Fibroblast of mammary gland (primary cell): Measurements from ENCODE around the gene ENTHD1.

Experiments used
- DNase-seq: peaks from one replicate; pipeline ENCODE4 v3.0.0-alpha.2; 2010; ENCODE audit warnings: low read depth
- H3K4me3 ChIP-seq: 2 replicates; pipeline ENCODE4 v1.5.1; 2011; ENCODE audit warnings: low read depth, mild to moderate bottlenecking, low read length, moderate library complexity; ENCODE audit not compliant: control insufficient read depth
- TF ChIP-seq, protein P1 (sequence below): conservative IDR thresholded peaks from 2 replicates; pipeline ENCODE4 v1.5.1; 2011; ENCODE audit warnings: low read depth, low read length, inconsistent platforms; ENCODE audit not compliant: control insufficient read depth, insufficient read depth

ENTHD1 gene

DNA sequence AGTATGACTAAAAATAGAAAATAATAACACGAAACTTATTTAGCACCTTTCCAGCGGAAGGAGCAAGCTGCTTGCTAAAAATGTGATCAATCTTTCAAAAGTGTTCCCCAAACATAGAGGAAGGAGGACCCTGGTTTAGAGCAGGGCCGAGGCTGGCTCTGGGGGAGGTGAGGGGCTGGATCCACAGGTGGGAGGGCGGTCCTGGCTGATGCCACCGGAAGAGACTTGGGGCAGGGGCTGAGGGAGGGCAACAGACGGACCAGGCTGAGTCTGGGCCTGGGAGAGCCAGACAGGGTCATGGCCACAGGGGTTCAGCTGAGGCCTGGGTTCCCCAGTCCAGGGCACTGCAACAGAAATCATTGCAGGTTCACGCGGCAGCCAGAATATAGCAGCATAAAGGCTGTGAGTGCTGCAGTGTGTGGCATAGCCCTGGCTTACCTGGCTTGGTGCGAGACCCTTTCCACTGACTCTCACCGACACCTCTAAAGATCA lies 179.7 kb downstream of the ENTHD1 start:
- no peak for DNase-seq
- no peak overlapping the region for H3K4me3 ChIP-seq
- TF ChIP-seq, protein P1, sequence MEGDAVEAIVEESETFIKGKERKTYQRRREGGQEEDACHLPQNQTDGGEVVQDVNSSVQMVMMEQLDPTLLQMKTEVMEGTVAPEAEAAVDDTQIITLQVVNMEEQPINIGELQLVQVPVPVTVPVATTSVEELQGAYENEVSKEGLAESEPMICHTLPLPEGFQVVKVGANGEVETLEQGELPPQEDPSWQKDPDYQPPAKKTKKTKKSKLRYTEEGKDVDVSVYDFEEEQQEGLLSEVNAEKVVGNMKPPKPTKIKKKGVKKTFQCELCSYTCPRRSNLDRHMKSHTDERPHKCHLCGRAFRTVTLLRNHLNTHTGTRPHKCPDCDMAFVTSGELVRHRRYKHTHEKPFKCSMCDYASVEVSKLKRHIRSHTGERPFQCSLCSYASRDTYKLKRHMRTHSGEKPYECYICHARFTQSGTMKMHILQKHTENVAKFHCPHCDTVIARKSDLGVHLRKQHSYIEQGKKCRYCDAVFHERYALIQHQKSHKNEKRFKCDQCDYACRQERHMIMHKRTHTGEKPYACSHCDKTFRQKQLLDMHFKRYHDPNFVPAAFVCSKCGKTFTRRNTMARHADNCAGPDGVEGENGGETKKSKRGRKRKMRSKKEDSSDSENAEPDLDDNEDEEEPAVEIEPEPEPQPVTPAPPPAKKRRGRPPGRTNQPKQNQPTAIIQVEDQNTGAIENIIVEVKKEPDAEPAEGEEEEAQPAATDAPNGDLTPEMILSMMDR, result no peak

DNA sequence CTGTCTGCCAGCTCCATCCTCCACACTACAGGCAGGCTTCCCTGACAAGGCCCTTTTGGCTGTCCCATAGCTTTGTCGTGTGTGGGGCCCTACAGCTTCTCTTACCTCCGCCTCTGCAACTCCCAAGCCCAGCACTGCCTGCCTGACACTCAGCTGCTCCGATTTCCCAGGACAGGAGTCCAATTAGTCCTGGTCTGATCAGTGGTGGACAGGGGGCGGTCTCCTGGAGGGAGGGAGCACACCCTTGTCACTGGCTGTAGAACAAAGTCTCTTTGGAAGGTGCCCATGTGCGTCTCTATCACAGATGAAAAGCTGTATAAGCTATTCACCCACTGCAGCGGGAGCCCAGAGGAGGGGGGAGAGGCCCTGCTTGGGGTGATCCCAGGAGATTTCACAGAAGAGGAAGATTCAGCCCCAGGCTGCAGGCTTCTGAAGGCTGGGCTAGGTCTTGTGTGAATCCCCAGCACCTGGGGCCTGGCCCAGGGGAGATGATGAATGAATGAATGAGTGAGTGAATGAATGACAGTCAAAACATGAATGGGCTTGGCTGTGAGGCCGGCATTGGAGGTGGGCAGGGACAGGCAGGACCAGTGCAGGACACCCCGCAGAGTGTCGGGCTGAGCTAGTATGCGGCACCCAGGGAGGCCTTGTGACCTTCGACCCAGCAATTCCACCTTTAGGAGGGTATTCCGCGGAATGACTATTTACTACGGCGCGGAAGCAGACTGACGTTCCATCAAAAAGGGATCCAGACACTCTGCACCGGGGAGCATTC lies 180.6 kb downstream of the ENTHD1 start:
- TF ChIP-seq, protein P1, result no peak
- DNase-seq, result no peak
- H3K4me3 ChIP-seq, result no peak overlapping the region

DNA sequence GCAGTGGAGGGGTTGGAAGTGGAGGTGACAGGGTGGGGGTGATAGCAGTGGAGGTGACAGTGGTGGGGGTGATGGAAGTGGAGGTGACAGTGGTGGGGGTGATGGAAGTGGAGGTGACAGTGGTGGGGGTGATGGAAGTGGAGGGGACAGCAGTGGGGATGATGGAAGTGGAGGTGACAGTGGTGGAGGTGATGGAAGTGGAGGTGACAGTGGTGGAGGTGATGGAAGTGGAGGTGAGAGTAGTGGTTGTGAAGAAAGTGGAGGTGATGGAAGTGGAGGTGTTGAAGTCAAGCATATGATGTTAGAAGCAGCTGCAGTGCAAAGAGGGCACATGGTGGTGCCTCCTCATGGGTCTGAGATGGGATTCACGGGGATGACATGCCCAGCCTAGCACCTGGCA lies 181.5 kb downstream of the ENTHD1 start:
- TF ChIP-seq, protein P1, result no peak
- no peak overlapping the region for H3K4me3 ChIP-seq
- no peak for DNase-seq

DNA sequence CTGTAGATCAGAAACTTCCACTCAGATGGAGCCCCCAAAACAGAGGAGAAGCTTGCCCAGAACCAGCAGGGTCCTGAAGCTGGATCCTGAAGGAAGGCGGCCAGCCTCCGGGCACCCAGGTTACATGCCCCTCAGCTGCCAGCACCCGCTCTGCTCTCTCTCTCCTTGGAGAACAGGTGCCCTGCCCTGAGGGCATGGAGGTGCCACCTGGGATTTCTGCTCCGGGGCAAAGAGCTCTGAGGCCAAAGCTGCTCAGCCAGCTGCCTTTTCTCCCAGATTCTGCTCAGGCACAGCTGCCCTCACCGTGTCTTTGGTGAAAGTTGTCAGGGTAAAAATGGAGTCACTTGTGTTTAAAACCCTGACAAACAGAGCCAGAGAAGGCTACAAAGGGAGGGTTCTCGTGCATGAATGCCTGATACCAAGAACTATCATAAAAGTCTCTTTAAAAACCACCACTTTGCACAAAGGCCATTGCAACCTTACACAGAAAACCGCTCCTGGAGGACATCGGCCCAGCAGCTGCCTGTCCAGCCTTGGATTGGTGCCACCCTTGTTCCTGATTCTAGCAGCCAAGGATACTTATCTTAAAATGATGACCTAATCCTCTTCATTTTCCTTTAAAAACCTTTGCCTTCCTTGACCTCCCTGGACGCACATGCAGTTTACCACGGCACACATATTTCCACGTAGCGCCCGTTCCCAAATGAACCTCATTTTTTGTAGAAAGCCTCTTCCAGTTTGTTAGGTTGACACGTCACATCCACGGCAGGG lies 183.0 kb downstream of the ENTHD1 start:
- H3K4me3 ChIP-seq, result no peak overlapping the region
- no peak for DNase-seq
- TF ChIP-seq, protein P1, result no peak

DNA sequence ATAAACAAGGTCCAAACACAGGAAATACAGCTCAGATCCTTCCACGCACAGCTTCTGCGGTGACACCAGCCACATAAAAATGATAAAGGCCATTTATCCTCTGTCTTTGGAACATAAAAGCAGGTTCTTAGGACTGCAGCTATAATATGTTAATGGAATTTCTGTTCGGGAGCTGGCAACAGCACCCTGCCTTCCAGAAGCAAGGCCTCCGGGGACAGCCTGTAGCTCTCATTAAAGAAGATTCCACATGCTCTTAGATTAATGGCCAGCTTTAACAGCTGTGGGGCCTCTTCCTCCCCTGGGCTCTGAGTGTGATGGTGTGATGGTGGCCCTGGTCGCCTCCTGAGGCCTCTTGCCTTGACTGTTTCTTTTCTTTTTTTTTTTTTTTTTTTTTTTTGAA lies 185.7 kb downstream of the ENTHD1 start:
- H3K4me3 ChIP-seq, result no peak overlapping the region
- TF ChIP-seq, protein P1, result no peak

DNA sequence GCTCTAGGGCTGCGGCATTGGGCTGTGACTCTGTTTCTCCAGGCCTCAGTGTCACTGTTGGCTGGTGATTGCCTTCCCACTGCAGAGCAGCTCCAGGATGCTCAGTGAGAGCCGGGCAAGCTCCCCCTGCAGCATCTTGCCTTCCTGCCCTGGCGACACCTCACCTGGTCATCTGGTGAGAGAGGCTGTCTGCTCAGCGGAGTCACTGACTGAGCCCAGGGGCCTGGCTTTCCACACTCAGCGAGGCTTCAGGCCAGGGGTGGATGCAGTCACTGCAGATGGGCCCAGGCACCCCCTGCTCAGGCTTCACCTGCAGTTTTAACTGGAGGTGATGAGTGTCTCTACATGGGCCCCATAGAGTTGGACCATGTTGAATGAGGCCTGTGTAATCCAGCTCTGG lies 186.2 kb downstream of the ENTHD1 start:
- no peak overlapping the region for H3K4me3 ChIP-seq
- DNase-seq, result no peak
- TF ChIP-seq, protein P1, result no peak

More for the DNA sequence above, 185.7 kb downstream of the ENTHD1 start:
- no peak for DNase-seq
